Head of caudate nucleus (tissue), 42 donors: ENCODE data around the gene LRRC32.
"Not testable (repeated sequence)": the region's sequence is repeated elsewhere in the genome, so short reads cannot be mapped to it uniquely, and the experiment has no call there.

Experiments
- DNase-seq, 42 donors: peaks; one replicate each; pipeline versions ENCODE4 v3.0.0 to v3.0.0-alpha.2; 2020 to 2021; ENCODE audit warnings: mixed read lengths in 7 of 42
- intact Hi-C: fragments of 100-400 bp; cut with DNase I; formaldehyde crosslinking; loops from one replicate; pipeline ENCODE4 v1.15.0; 2022

The LRRC32 gene

DNA sequence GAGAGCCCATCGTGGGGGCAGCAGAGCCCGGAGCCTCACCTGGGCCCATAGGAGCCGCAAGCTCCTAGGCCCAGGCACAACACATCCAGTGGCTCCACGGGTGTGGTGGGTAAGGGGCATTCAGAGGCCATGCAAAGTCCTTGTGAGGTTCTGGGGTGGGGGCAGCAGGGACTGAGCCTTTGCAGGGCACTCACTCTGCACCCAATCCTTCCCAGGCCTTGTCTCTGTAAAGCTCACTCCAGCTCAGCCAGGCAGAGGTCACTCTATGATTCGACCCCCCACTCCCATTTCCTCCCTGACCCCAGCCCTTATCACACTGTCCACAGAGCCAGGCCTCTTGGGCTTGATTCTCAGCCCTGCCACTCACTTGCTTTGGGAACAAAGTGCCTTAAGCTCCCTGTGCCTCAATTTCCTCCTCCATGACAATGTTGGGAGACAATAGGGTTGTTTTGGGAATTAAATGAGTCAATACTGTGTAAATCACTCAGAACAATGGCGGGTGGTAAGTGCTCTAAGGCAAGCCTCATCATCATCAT, 46.6 kb downstream of the LRRC32 start:
- peak in 2 of 42 donors; percentile 16 to 18 for DNase-seq
- intact Hi-C loops: no loop called here

DNA sequence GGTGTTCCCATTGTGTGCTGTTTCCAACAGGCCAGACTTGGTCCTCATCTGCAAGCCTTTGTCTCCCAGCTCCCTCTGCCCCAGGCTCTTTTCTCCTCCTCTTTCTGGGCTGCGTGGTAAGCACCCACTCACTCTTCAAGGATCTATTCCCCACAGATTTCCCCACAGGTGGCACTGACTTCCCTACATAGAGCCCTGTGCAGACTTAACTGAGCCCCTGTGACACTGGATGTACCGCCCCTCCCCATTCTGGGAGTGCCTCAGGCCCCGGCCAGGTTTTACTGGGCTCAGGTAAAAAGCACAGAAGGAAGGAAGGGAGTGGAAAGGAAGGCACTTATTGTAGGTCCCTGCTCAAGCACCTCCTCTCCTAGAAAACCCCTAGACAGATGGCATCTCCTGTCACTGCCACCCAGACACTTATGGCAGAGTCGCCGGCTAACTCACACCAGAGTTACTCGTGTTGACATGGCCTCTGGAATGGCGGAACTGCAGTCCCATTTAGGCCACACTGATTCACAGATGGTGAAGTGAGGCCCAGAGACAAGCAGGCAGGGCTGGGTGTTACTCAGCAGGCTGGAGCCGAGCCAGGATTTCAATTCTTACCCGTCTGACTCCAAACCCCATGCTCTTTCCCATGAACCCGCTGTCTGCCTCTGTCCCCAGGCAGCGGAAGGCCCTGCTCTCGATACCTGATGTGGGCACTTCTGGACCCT, 47.2 kb downstream of the LRRC32 start:
- intact Hi-C loops: no loop called here
- DNase-seq: peak in 2 of 42 donors; percentile 12 to 32

DNA sequence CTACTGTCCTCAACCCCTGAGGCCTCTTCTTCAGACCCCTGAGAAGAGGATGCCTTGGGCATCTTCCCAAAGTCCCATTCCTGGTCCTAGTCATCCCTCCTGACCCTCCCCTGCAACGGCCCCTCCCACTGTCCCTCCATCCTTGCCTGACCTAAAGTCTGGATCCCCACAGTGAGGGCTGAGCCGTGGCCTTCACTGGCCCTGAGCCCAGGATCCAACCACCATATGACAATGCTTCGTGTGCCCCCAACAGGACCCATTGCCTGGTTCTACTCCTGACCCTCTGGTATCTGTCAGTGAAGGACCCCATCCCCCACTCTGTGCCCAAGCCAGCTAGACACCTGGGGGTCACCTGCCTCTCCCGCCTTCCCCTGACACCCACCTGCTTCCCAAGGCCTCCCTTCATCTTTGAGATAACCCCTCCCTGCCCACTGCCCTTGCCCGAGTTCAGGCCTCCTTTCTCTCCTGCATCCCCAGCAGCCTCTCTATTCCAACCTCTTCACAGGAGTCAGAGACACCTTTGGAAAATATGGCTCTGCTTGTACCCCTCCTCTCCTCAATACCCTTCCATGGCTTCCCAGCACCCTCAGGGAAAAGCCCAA, 48.0 kb downstream of the LRRC32 start:
- DNase-seq: peak in 2 of 42 donors; percentile 5 to 12
- intact Hi-C loops: no loop called here

DNA sequence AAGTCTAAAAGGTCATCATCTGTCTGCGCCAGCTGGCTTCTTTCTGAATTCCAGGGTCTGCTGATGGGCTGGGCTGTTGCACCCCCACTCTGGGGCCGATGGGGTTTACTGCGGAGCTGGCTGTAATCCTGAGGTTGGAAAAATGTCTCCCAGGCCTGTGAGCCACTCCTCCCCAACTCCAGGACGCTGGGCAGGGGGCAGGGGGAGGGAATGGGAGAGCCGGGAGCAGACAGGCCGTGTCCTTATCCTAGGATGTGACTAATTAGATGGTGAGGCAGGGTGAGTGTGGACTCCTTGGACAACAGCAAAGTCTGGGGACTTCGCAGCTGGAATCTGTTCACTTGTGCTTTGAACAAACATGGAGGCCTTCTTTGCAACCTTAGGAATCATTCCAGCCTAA, 48.7 kb downstream of the LRRC32 start:
- peak in 1 of 42 donors; percentile 15 for DNase-seq
- intact Hi-C loops: no loop called here

DNA sequence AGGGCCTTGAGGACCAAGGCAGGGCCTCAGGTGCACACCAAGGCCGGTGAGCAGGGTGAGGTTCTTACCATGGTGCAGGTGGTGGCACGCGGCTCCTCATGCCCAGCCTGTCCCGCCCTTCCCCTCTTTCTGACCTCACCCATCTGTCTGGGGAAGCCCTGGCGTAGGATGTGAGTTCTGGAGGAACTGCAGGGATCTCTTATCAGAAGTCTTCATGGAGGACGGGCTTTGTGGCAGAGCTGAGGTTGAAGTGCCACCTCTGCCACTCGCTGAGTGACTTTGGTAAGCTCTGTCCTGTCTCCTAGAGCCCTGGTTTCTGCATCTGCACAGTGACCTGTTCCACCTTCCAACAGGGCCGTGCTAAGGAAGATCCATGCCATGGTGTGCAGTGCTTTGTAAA, 49.1 kb downstream of the LRRC32 start:
- DNase-seq: peak in 1 of 42 donors; percentile 21
- intact Hi-C loops: no loop called here

DNA sequence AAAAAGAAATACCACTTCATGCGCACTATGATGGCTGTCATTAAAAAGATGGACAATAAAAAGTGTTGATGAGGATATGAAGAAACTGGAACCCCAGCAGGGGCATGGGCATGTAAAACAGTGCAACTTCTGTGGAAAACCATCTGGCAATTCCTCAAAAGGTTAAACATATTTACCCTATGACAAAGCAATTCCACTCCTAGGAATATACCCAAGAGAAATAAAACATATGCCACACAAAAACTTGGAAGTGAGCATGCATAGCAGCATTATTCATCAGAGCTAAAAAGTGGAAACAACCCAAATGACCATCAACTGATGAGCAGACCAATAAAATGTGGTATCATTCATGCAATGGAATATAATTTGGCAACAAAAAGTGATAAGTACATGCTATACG, 50.1 kb downstream of the LRRC32 start:
- intact Hi-C loops: no loop called here
- DNase-seq: no peak

DNA sequence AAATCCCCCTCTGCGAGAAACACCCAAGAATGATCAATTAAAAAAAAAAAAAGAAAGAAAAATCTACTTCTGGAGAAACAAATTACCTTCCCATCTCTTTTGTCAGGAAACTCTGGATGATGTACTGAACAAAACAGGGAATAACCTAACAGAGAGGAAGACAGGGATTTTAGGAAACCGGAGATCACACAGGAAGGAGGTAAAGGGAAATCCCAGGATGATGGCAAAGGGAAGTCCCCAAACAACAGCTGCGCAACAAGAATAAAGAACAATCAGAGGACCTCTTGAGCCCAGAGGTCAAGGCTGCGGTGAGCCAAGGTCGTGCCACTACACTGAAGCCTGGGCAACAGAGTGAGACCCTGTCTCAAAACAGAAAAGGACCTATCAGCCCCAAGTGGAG, 50.7 kb downstream of the LRRC32 start:
- intact Hi-C loops, DNase-seq: not testable (repeated sequence)

DNA sequence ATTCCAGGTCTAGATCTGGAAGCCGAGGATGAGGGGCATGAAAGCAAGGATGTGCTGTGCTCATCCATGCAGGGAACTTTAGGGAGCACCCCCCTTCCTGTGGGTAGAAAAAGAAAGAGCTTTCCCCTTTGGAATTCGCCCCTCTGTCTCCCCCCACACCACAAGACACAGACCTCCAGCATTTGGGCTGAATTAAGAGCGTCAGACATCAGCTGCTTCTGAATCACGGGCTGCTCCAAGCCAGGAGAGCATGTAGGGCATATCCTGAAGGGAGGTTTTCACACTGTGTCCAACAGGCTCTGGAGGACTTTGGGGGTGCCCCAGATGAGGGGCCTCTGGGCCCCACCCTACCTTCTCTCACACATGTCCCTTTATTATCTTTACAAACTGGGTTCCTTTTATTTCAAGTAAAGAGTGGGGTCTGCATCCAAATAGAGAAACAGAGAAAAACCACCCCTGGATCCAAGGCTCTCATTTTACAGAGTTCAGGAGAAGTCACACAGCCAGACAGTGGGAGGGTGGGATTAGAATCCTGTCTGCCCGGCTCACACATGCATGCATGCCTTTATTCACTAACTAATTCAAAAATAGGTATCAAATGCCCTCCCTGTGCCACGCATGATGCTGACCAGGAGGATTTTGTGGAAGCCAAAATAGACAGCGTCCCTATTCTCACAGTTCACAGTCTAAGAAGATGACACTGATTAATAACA, 52.8 kb downstream of the LRRC32 start:
- DNase-seq: no peak

DNA sequence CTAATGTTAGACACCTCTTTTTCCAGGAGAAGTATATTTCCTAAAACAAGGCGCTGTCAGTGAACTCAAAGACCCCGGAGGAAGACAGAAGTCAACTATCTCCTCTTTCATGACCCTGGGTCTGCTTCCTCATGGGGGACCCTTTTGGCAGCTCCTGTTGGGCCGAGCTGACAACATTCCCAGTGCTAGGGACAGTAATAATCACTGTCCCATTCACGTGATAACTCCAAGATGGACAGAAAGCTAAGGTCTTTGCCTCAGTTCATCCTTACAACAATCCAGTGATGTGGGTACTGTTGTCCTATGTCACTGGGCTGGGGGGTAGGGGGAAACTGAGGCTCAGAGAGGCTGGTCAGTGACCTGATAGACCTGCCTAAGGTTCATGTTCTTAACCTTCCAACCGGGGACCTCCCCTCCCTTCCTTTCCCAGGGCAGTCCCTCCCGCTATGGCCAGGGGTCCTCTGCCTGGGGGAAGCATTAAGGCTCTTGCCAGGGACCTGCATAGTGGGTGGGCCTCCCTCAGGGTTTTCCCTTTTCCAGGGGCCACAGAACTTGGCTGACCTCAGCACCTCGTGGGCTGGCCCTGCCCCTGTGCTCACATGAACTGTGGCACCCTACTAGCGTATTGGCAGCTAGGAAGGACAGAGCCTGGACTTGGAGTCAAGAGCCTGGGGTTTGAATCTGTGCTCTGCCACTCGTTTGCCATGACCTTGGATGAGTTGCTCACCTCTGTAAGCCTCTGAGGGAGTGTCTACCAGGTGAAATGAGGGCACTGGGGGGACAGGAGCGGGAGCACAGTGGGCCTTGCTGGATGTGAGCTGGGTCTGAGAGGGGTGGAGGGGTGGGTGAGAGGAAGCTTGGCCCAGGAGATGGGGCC, 53.6 kb downstream of the LRRC32 start:
- intact Hi-C loops: no loop called here
- no peak for DNase-seq

More for the DNA sequence above, 52.8 kb downstream of the LRRC32 start:
- intact Hi-C loops: no loop called here

DNA sequence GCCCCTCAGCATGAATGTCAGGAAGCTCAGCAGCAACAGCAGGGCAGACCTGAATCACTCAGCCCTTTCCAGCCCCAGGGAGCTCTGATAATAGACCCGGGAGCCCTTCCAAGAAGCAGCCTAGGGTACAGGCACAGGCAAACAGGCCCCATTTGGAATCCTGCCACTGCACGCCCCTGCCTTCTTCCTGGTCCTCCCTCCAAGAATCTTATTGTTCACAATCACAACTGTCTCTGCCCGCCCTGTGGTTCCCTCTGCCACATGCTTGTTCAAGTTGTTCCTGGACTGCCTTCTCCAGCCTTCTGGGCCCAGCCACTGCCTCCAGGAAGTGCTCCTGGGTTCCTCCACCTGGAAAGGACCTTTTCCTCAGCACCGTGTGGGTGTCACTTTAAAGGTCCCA, 54.6 kb downstream of the LRRC32 start:
- no peak for DNase-seq
- intact Hi-C loops: no loop called here

DNA sequence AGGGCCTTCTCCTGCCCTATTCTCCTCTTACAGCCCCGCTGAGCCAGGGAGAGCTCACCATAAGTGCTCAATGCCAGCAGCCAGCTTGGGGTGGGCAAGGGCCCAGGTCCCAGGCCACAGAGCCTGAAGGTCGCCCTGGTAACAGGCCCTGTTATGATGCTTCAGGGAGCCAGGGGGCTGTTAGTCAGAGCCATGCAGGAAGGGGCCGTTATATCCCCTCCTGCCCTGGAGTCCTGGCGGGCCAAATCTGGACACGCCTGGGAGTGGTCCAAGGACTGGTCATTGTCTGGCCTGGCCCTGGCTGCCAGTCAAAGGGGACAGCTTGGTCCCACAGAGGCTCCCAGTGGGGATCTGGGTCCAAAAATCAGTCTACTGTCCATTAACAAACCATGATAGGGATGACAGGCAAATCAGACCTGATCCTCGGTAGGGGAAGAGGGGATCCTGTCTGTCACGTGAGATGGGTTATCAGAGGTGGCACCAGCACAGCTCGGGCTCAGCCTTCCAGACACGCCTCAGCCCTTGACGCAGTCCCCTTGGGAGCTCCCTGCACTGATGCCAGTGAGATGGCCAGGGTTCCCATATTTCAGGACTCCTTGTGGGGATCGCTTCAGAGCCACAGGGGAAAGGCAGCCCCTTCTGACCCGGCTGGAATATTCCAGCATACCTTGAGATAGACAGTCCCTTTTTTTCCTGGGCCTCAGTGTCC, 55.9 kb downstream of the LRRC32 start:
- intact Hi-C loops: no loop called here
- DNase-seq: peak in 7 of 42 donors; percentile 13 to 54 (median 29)

DNA sequence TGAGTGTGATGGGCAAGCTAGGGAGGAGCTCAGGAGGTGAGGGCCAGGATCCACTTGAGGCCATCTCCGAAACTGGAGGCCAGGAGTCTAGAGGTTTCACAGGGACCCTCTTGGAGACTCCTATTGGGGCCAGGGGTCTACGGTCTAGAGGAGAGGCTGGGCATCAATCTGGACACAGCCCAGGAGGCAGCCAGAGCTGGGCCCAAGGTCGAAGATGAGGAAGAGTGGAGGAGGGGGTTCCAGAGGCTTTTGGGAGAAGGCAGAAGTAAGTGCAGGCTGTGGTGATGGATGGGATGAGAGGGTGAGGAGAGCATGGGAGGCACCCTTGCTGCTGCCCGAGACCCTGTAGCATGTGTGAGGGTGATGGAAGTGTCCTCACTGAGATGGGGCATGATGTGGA, 56.6 kb downstream of the LRRC32 start:
- intact Hi-C loops: no loop called here

DNA sequence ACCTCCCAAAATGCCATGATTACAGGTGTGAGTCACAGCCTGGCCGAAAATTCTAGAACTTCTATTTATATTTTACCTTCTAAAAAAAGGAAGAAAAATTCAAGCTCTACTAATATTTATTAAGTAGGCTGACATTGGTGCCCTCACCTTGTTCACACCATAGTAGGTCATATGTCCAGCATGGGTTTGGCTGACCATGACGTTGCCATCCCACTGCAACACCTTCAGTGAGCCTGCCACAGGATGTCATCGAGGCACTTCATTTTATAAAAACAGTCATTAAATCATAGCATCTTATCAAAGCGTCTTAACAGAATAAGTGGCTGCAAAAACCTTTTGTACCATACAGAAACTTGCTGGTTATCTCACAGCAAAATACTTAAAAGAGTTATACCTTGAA, 58.3 kb downstream of the LRRC32 start:
- DNase-seq: peak in 3 of 42 donors; percentile 5 to 21 (median 13)
- intact Hi-C loops: no loop called here

More for the DNA sequence above, 56.6 kb downstream of the LRRC32 start:
- peak in 2 of 42 donors; percentile 11 to 22 for DNase-seq

DNA sequence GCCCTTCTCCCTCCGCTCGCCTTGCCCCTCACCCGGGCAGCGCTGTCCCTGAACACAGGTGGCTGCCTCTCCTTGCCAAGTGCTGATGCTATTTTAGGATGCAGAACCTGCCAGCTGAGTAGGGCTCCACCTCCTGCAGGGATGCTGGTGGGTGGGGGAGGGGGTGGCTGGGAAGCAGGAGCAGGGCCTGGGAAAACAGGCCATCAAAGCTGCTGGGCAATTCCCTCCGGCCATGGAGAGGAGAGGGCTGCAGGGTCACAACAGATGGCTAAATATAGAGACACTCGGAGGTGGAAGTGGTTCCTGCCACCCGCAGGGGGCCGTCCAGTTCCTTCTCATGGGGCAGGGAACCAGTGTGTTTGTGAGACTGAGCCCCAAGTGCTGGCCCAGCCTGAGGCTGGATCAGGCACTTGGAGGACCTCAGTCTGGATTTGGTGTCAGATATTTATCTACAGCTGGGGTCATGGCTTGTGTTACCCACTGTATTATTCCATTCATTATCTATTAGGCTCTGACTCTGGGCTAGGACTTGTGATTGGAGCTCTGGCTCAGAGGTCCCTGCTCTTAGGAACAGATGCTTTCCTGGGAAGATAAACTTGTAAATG, 59.6 kb downstream of the LRRC32 start:
- intact Hi-C loops: no loop called here
- DNase-seq: peak in 28 of 42 donors; percentile 5 to 79 (median 40)

DNA sequence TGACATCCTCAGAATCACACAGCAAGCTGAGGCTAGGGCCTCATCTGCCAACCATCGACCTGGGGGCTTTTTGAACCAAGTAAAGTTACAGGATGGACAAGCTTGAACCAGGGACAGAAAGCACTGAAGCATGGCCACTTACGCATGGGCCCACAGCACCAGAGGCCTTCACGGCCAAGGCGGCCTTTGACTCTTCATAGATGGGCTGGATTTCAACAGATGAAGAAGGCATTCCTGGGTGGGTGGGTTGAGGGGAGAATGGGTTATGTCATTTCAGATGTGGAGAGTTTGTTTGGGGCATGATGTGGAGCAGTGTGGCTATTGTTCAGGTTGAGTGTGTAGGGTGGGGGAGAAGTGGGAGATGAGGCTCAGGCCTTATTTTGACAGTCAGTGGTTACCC, 60.2 kb downstream of the LRRC32 start:
- intact Hi-C loops: no loop called here

DNA sequence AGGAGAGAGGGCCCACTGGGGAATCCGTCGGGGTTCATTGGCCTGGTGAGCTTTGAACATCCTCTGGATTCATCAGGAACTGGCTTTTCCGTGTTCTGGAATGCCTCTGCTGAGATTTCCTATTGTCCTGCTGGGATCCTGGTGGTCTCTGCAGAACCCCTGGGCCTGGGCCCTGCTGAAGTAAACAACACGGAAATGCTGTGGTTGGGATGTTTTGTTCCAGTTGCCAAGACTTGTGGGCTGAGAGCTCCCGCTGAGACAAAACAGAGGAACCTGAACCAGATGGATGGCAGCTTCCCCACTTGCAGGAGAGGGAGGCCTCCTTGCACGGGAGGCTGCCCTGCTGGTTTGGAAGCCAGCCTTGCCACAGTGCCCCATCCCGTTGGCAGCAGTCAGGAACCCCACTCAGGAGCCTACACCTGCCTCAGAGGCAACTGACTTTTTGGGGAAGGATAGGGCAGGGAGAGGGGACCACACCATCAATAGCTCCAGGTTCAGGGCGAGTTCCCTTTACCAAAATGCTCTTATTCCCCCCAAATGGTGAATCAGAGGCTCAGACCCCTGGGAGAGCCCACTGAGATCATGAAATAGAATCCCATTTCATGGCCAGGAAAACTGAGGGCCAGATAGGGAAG, 60.7 kb downstream of the LRRC32 start:
- DNase-seq: peak in 5 of 42 donors; percentile 2 to 32 (median 14)
- intact Hi-C loops: no loop called here

More for the DNA sequence above, 60.2 kb downstream of the LRRC32 start:
- DNase-seq: peak in 4 of 42 donors; percentile 1 to 28 (median 11)

DNA sequence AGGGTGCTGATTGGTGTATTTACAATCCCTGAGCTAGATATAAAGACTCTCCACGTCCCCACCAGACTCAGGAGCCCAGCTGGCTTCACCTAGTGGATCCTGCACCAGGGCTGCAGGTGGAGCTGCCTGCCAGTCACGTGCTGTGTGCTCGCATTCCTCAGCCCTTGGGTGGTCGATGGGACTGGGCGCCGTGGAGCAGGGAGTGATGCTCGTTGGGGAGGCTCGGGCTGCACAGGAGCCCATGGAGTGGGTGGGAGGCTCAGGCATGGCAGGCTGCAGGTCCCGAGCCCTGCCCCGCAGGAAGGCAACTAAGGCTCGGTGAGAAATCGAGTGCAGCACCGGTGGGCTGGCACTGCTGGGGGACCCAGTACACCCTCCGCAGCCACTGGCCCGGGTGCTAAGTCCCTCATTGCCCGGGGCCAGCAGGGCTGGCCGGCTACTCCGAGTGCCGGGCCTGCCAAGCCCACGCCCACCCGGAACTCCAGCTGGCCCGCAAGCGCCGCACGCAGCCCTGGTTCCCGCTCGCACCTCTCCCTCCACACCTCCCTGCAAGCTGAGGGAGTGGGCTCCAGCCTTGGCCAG, 61.6 kb downstream of the LRRC32 start:
- DNase-seq: peak in 7 of 42 donors; percentile 1 to 19 (median 5)
- intact Hi-C loops: not testable (repeated sequence)
